Astrocyte of the spinal cord (primary cell): ENCODE data around the gene ABCF3.

Experiments used
- DNase-seq: peaks from one replicate; pipeline ENCODE4 v3.0.0; 2011; ENCODE audit warnings: low read depth, low spot score
- H3K4me3 ChIP-seq: 2 replicates; pipeline ENCODE4 v1.5.1; 2011; ENCODE audit warnings: low read depth, mild to moderate bottlenecking, low read length, moderate library complexity
- CTCF ChIP-seq: IDR thresholded peaks from 2 replicates; pipeline ENCODE4 v1.5.1; 2012; ENCODE audit warnings: low read depth, mild to moderate bottlenecking, low read length, inconsistent platforms
- in situ Hi-C: cut with HindIII; loops from 2 replicates; pipeline ENCODE4 v1.10.0; 2017; ENCODE audit warnings: low sequenced_read_pairs

Gene ABCF3

GRCh38 chr3:184193991-184194539 is 8.1 kb downstream of the ABCF3 start:
- DNase-seq, result no peak
- in situ Hi-C loops, result no loop called here

GRCh38 chr3:184196536-184196935 is 10.5 kb downstream of the ABCF3 start:
- no peak for TF ChIP-seq CTCF
- H3K4me3 ChIP-seq, result no peak overlapping the region
- DNase-seq, result no peak
- in situ Hi-C loops, result no loop called here

More at GRCh38 chr3:184193991-184194539, 8.1 kb downstream of the ABCF3 start:
- TF ChIP-seq CTCF, result no peak
- H3K4me3 ChIP-seq, result no peak overlapping the region

GRCh38 chr3:184198509-184198908 is 12.5 kb downstream of the ABCF3 start:
- DNase-seq, result no peak
- in situ Hi-C loops, result no loop called here
- no peak for TF ChIP-seq CTCF
- H3K4me3 ChIP-seq, result no peak overlapping the region

- DNase-seq, result no peak
- in situ Hi-C loops, result no loop called here
- H3K4me3 ChIP-seq, result no peak overlapping the region
- no peak for TF ChIP-seq CTCF
Measured at GRCh38 chr3:184200825-184201224, 14.8 kb downstream of the ABCF3 start.

- DNase-seq, result no peak
- no peak for TF ChIP-seq CTCF
- H3K4me3 ChIP-seq, result no peak overlapping the region
- in situ Hi-C loops, result no loop called here
Measured at GRCh38 chr3:184203526-184203925, 17.5 kb downstream of the ABCF3 start.

GRCh38 chr3:184209146-184209923 is 23.3 kb downstream of the ABCF3 start:
- in situ Hi-C loops, result no loop called here
- no peak overlapping the region for H3K4me3 ChIP-seq
- no peak for TF ChIP-seq CTCF
- DNase-seq, result no peak
